IPS-20b (cell line): Measurements from ENCODE around the gene ALDH4A1.

Source experiments
- H3K27ac ChIP-seq: one replicate; pipeline ENCODE4 v1.5.1; 2013; ENCODE audit warnings: low read length
- H3K27me3 ChIP-seq: 2 replicates; pipeline ENCODE4 v1.6.1; 2013; ENCODE audit warnings: mild to moderate bottlenecking, low read length, inconsistent platforms; ENCODE audit not compliant: insufficient read depth
- H3K36me3 ChIP-seq: 2 replicates; pipeline ENCODE4 v1.6.1; 2013; ENCODE audit warnings: low read depth, mild to moderate bottlenecking, inconsistent platforms, low read length, moderate library complexity; ENCODE audit not compliant: insufficient read depth
- H3K4me1 ChIP-seq: 2 replicates; pipeline ENCODE4 v1.6.1; 2013; ENCODE audit warnings: mild to moderate bottlenecking, control low read depth, inconsistent platforms, low read length, moderate library complexity; ENCODE audit not compliant: insufficient read depth
- H3K4me3 ChIP-seq: 2 replicates; pipeline ENCODE4 v1.5.1; 2013; ENCODE audit warnings: mild to moderate bottlenecking, low read length, inconsistent platforms
- H3K9ac ChIP-seq: 2 replicates; pipeline ENCODE4 v1.6.1; 2013; ENCODE audit warnings: low read depth, mild to moderate bottlenecking, inconsistent platforms, low read length, moderate library complexity
- H3K9me3 ChIP-seq: 2 replicates; pipeline ENCODE4 v1.6.1; 2013; ENCODE audit warnings: mild to moderate bottlenecking, low read depth, low read length, inconsistent platforms; ENCODE audit not compliant: insufficient read depth

Gene ALDH4A1

DNA sequence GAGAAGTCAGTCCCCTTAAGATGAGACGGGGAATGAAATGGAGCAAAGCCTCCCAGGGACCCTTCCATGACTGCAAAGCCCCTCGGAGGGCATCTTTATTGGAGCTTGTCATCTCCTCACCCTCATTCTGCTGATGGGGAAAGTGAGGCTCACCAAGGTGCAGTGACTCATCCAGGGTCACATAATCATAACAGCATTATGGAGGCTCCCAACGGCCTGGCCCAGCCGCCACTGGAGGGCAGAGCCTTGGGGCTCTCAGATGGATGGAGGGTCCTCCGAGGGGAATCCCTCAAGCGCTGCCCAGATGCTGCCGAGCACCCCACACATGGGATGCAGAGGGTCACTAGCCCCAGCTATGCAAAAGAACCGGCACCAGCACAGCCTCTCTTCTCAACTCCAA is 35.2 kb upstream of the ALDH4A1 start:
- Histone ChIP-seq H3K27me3 (no peaks in the 10 kb centered on the region), H3K4me1 (peaks cover 22% of the 10 kb centered on the region), H3K9me3 (no peaks in the 10 kb centered on the region), H3K9ac (no peak overlapping the region), H3K27ac (no peak overlapping the region), H3K4me3 (no peak overlapping the region), H3K36me3 (no peaks in the 10 kb centered on the region)

DNA sequence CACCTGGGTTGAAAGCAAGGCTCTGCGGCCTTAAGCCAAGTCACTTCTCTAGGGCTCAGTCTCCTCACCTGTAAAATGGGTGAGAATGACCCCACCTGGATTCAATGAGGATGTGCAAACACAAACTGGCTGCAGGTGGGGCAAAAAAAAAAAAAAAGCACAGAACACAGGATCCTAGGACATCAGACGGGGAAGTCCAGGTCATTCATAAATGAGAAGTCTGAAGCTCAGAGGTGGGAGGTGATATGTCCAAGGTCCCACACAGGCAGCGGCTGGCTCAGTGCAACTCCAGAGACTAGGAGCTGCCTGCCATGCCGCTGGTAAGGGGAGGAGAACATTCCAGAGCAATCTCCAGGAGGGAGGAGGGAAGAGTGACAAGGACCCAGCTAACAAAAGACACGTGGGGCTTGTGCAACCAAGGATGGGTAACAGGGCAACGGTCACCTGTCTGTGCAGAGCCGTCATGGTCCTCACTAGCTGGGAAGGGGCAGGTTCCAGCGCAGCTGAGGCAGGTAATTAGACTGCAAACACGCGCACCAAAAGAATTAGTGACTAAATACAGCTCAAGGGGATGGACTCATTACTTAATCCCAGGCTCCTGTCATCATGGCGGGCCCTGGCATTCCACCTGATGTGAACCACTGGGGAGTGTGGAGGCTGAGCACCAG is 34.6 kb upstream of the ALDH4A1 start:
- peaks cover 21% of the 10 kb centered on the region for H3K4me1 ChIP-seq
- H3K27me3 ChIP-seq = no peaks in the 10 kb centered on the region
- H3K9me3 ChIP-seq = no peaks in the 10 kb centered on the region
- H3K27ac ChIP-seq = no peak overlapping the region
- no peaks in the 10 kb centered on the region for H3K36me3 ChIP-seq
- no peak overlapping the region for H3K4me3 ChIP-seq
- no peak overlapping the region for H3K9ac ChIP-seq

GRCh38 chr1:18936471-18936813 is 34.1 kb upstream of the ALDH4A1 start:
- Histone ChIP-seq H3K4me1 (peaks cover 16% of the 10 kb centered on the region; the same call in 1 of the 2 replicates), H3K27me3 (no peaks in the 10 kb centered on the region), H3K9me3 (no peaks in the 10 kb centered on the region), H3K36me3 (no peaks in the 10 kb centered on the region), H3K9ac (no peak overlapping the region), H3K4me3 (no peak overlapping the region), H3K27ac (no peak overlapping the region)

DNA sequence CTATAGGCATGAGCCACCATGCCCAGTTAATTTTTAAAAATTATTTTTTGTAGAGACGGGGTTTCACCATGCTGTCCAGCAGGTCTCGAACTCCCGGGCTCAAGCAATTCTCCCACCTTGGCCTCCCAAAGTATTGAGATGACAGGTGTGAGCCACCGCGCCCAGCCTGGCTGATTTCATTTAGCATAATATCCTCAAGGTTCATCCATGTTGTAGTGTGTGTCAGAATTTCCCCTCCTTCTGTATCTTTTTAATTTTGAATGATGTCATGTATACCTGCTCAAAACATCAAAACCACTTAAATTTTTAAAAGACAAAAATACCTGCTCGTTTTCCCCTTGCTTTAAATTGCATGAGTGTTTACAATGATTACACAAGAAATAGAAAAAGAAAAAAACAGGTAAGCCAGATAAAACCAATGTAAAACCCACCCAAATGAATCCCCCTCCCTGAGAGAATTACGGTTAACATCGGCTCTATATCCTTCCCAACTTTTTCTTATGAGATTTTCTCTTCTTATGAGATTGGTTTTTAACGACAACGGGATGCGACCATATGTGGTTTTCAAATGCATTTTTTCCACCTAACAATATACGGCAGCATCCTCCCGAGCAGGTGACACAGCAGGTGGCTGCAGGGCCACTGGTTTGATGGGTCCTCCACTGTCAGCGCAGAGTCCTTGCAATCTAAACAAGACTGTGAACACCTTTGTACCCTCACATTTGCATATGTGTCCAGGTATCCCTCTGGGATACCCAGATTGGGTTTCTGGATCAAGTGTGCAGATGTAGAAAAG is 32.0 kb upstream of the ALDH4A1 start:
- Histone ChIP-seq H3K27ac (no peak overlapping the region), H3K4me3 (no peak overlapping the region), H3K4me1 (0 out of 2 replicates have a peak, but pooled peaks cover 7% of the 10 kb centered on the region), H3K27me3 (no peaks in the 10 kb centered on the region), H3K9ac (no peak overlapping the region), H3K9me3 (no peaks in the 10 kb centered on the region), H3K36me3 (no peaks in the 10 kb centered on the region)

DNA sequence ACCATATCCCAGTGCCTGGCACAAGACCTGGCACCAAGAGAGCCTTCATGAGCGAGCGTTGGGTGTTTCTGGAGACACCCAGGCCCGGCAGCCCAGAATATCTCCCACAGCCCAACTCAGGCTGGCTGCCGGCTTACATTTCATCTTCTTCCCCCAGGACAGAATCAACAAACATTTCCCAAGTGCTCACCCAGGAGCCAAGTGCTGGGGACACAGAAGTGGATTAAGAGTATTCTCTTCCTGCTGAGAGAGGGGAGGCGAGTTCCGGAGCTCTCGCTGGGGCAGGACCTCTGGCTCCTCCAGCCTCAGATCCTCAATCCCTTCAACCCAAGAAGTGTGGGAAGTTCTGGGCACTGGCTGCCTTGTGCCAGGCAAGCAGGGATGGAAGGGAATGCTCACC is 30.5 kb upstream of the ALDH4A1 start:
- H3K4me1 ChIP-seq = 0 out of 2 replicates have a peak, but pooled peaks cover 7% of the 10 kb centered on the region
- no peak overlapping the region for H3K27ac ChIP-seq
- H3K36me3 ChIP-seq = no peaks in the 10 kb centered on the region
- H3K9ac ChIP-seq = no peak overlapping the region
- no peak overlapping the region for H3K4me3 ChIP-seq
- H3K27me3 ChIP-seq = no peaks in the 10 kb centered on the region
- H3K9me3 ChIP-seq = no peaks in the 10 kb centered on the region

DNA sequence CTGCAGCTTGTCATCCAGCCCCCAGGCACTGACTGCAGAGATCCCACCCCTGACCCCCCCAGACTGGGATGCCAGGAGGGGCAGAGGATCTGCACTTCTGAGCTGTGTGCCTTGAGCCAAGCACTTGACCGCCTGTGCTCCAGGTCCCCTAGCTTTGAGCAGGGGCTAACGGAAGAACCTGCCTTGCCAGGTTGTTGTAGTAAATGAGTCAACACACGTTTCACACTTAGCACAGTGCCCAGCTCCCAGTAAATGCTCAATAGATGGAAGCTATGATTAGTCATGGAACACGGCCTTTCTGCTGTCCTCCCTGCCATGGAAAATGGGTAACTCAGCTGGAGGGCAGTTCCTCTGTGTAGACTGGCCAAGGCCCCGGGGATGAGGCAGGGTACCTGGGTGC is 30.0 kb upstream of the ALDH4A1 start:
- H3K9ac ChIP-seq = no peak overlapping the region
- H3K27me3 ChIP-seq = no peaks in the 10 kb centered on the region
- H3K4me1 ChIP-seq = 0 out of 2 replicates have a peak, but pooled peaks cover 7% of the 10 kb centered on the region
- H3K36me3 ChIP-seq = no peaks in the 10 kb centered on the region
- H3K9me3 ChIP-seq = no peaks in the 10 kb centered on the region
- no peak overlapping the region for H3K27ac ChIP-seq
- H3K4me3 ChIP-seq = no peak overlapping the region

DNA sequence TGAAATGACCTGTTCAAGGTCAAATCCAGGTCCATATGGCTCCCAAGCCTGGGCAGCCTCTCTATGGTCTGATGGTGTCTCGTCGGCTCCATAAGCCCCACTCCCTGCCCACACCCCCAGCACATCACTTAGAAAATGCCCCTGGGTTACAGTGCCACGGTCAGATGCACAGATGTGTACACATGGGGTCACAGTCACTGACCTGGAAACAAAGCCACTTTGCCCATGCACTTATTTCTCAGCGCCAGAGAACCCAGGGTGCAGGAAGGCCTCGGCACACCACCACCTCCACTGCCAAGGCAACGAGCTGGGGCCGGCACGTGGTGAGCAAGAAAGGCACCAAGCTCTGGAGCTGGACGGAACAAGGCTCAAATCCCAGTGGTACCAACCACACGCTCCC is 29.4 kb upstream of the ALDH4A1 start:
- no peaks in the 10 kb centered on the region for H3K9me3 ChIP-seq
- H3K4me1 ChIP-seq = peaks cover 7% of the 10 kb centered on the region; the same call in 1 of the 2 replicates
- H3K36me3 ChIP-seq = no peaks in the 10 kb centered on the region
- H3K27me3 ChIP-seq = no peaks in the 10 kb centered on the region
- no peak overlapping the region for H3K9ac ChIP-seq
- H3K4me3 ChIP-seq = no peak overlapping the region
- H3K27ac ChIP-seq = no peak overlapping the region

GRCh38 chr1:18929686-18930085 is 27.3 kb upstream of the ALDH4A1 start:
- no peak overlapping the region for H3K27ac ChIP-seq
- no peaks in the 10 kb centered on the region for H3K9me3 ChIP-seq
- no peak overlapping the region for H3K4me3 ChIP-seq
- H3K27me3 ChIP-seq = no peaks in the 10 kb centered on the region
- H3K9ac ChIP-seq = no peak overlapping the region
- no peaks in the 10 kb centered on the region for H3K36me3 ChIP-seq
- H3K4me1 ChIP-seq = peaks cover 2% of the 10 kb centered on the region; the same call in 1 of the 2 replicates

- H3K4me1 ChIP-seq = no peaks in the 10 kb centered on the region; the same call in 1 of the 2 replicates
- H3K9ac ChIP-seq = no peak overlapping the region
- no peak overlapping the region for H3K27ac ChIP-seq
- no peaks in the 10 kb centered on the region for H3K36me3 ChIP-seq
- H3K9me3 ChIP-seq = no peaks in the 10 kb centered on the region
- no peak overlapping the region for H3K4me3 ChIP-seq
- no peaks in the 10 kb centered on the region for H3K27me3 ChIP-seq
Observed at GRCh38 chr1:18928985-18929384, 26.6 kb upstream of the ALDH4A1 start.

GRCh38 chr1:18928406-18928805 is 26.1 kb upstream of the ALDH4A1 start:
- H3K9ac ChIP-seq = no peak overlapping the region
- no peak overlapping the region for H3K27ac ChIP-seq
- peaks cover 3% of the 10 kb centered on the region for H3K4me1 ChIP-seq
- no peaks in the 10 kb centered on the region for H3K9me3 ChIP-seq
- no peak overlapping the region for H3K4me3 ChIP-seq
- H3K36me3 ChIP-seq = no peaks in the 10 kb centered on the region
- H3K27me3 ChIP-seq = no peaks in the 10 kb centered on the region

DNA sequence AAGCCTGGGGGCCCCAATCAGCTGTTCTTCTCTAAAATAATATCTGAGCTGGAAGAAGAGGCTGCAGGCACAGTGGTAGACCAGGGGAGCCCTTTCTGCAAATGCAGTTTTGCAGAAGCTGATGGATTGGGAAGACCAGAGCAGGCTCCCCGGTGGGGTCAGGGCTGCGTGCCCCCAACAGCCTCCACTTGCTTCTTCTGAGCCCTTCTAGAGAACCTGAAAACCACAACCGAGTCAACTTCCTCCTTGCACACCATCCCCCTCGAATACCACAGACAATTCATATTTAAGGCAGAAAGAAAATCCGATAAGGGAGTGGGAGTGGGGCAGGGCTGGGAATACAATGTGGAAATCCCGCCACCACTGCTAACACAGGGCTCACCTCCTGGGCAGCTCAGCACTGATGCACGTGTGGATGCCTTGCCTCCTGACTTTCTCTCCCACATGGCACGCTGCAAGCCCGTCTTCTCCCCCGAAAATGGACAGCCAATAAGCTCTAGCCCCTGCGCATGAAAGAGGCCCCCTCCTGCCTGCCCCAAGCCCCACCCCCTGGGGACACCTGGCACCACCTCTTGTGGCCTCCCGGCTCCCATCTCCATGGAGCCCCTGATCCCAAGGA is 25.4 kb upstream of the ALDH4A1 start:
- no peak overlapping the region for H3K4me3 ChIP-seq
- H3K4me1 ChIP-seq = peaks cover 3% of the 10 kb centered on the region
- H3K27ac ChIP-seq = no peak overlapping the region
- no peaks in the 10 kb centered on the region for H3K36me3 ChIP-seq
- no peaks in the 10 kb centered on the region for H3K27me3 ChIP-seq
- no peaks in the 10 kb centered on the region for H3K9me3 ChIP-seq
- H3K9ac ChIP-seq = no peak overlapping the region
